T-helper 17 cell (primary cell): ENCODE measurements around the gene CAMSAP2. TPM values are rescaled to one million over a fixed set of nuclear protein-coding genes. Genes with fewer than 3 reads are reported as not detected.
A peak's percentile ranks its signal among the peaks of the same experiment; 100 is the strongest.

Experiments
- ATAC-seq: fragments of 150-1000 bp; cut with Tn5 transposase; 2 replicates; pipeline ENCODE4 v1.10.0; 2021; ENCODE audit warnings: mild to moderate bottlenecking, moderate library complexity
- DNase-seq, 3 donors: peaks; one replicate each; pipeline versions ENCODE4 v3.0.0 to v3.0.0-alpha.2; 2020 to 2021
- H3K9me3 ChIP-seq: one replicate; pipeline ENCODE4 v1.7.0; 2013; ENCODE audit warnings: low read length, mild to moderate bottlenecking; ENCODE audit not compliant: control insufficient read depth, poor library complexity, severe bottlenecking
- H3K27ac Mint-ChIP-seq: one replicate; pipeline ENCODE4 v1.8.0; 2022; ENCODE audit warnings: mild to moderate bottlenecking, moderate library complexity, mixed read lengths
- H3K27me3 Mint-ChIP-seq: one replicate; pipeline ENCODE4 v1.8.0; 2022; ENCODE audit warnings: mixed read lengths
- H3K36me3 Mint-ChIP-seq: one replicate; pipeline ENCODE4 v1.8.0; 2022; ENCODE audit warnings: low read depth, mixed read lengths
- H3K4me1 Mint-ChIP-seq: one replicate; pipeline ENCODE4 v1.8.0; 2022; ENCODE audit warnings: mild to moderate bottlenecking, mixed read lengths
- H3K4me3 Mint-ChIP-seq: one replicate; pipeline ENCODE4 v1.8.0; 2022; ENCODE audit warnings: mild to moderate bottlenecking, moderate library complexity, mixed read lengths
- total RNA-seq, 4 donors: library from RNA in 2 of 4; stranded (reverse) in 2 of 4; gene quantifications; one replicate each; pipeline ENCODE4 v1.2.3 and lab custom pipeline; 2022 to 2026

Gene CAMSAP2
- total RNA-seq, 2 donors from 2014 or later, result 2.8 to 3.1 TPM

DNA sequence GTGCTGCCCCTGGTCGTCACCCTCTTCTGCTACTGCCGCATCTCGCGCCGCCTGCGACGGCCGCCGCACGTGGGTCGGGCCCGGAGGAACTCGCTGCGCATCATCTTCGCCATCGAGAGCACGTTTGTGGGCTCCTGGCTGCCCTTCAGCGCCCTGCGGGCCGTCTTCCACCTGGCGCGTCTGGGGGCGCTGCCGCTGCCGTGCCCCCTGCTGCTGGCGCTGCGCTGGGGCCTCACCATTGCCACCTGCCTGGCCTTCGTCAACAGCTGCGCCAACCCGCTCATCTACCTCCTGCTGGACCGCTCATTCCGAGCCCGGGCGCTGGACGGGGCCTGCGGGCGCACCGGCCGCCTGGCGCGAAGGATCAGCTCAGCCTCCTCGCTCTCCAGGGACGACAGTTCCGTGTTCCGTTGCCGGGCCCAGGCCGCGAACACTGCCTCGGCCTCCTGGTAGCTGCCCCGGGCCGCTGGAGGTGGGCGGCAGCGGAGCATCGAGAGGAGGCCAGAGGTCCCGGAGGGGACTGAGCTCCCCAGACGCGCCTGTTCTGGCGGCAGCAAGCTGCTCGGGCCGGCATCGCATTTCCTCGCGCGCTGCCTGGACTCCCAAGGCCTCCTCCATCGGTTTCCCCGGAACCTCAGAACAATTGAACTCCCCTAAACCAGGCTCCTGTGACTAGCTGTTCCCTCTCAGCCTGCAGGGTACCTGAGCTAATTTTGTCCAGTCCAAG lies 135.1 kb downstream of the CAMSAP2 start:
- DNase-seq (no peak), ATAC-seq (no peak)
- Mint-ChIP-seq H3K27ac (peak overlapping the region; percentile 87), H3K4me1 (peaks cover 64% of the 10 kb centered on the region), H3K27me3 (peaks cover 7% of the 10 kb centered on the region), H3K36me3 (peaks cover 5% of the 10 kb centered on the region), H3K4me3 (peak overlapping the region; percentile 89)
- H3K9me3 ChIP-seq, result no peaks in the 10 kb centered on the region

- H3K27ac Mint-ChIP-seq, result peak overlapping the region; percentile 87
- ATAC-seq (no peak), DNase-seq (no peak)
- no peaks in the 10 kb centered on the region for H3K9me3 ChIP-seq
- peak overlapping the region; percentile 89 for H3K4me3 Mint-ChIP-seq
- H3K27me3 Mint-ChIP-seq, result peaks cover 7% of the 10 kb centered on the region
- H3K36me3 Mint-ChIP-seq, result peaks cover 5% of the 10 kb centered on the region
- H3K4me1 Mint-ChIP-seq, result peaks cover 60% of the 10 kb centered on the region
These were observed 136.0 kb downstream of the CAMSAP2 start for GRCh38 chr1:200874694-200875093.

DNA sequence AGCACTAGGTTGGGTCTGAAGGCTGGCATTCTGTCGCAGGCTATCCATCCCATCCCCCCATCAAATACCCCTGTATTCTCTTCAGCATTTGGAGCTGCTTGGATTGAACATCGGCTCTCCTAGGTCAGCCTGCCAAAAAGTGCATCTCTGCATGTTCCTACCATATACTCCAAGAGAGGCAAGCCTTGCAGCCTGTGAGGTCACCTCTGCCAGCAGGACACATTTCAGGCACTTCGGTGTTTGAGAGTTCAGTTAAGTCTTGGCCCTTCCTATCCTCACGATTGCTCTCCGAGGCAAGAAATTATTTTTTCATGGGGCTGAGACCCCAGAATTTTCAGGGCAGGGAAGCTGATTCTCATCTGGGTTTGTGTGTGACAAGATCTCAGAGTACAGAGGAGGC lies 136.7 kb downstream of the CAMSAP2 start:
- Mint-ChIP-seq H3K4me3 (peak overlapping the region; percentile 89), H3K27me3 (peaks cover 7% of the 10 kb centered on the region), H3K27ac (peak overlapping the region; percentile 95), H3K4me1 (peaks cover 62% of the 10 kb centered on the region), H3K36me3 (peaks cover 5% of the 10 kb centered on the region)
- H3K9me3 ChIP-seq, result no peaks in the 10 kb centered on the region
- DNase-seq (no peak), ATAC-seq (no peak)

GRCh38 chr1:200877010-200877409 lies 138.3 kb downstream of the CAMSAP2 start:
- ATAC-seq (no peak), DNase-seq (no peak)
- H3K9me3 ChIP-seq, result no peaks in the 10 kb centered on the region
- peak overlapping the region; percentile 95 for H3K27ac Mint-ChIP-seq
- peaks cover 7% of the 10 kb centered on the region for H3K27me3 Mint-ChIP-seq
- H3K36me3 Mint-ChIP-seq, result peaks cover 5% of the 10 kb centered on the region
- H3K4me3 Mint-ChIP-seq, result peak overlapping the region; percentile 82
- peaks cover 56% of the 10 kb centered on the region for H3K4me1 Mint-ChIP-seq

- peak in 2 of 3 donors; percentile 22 to 52 for DNase-seq
- H3K27ac Mint-ChIP-seq, result peak overlapping the region; percentile 95
- peak overlapping the region; percentile 82 for H3K4me3 Mint-ChIP-seq
These were observed 139.3 kb downstream of the CAMSAP2 start for GRCh38 chr1:200877839-200878551.

GRCh38 chr1:200880212-200880611 lies 141.5 kb downstream of the CAMSAP2 start:
- H3K27ac Mint-ChIP-seq, result peak overlapping the region; percentile 92

More at GRCh38 chr1:200877839-200878551, 139.3 kb downstream of the CAMSAP2 start:
- peak; percentile 83 for ATAC-seq
- peaks cover 7% of the 10 kb centered on the region for H3K27me3 Mint-ChIP-seq
- H3K4me1 Mint-ChIP-seq, result peaks cover 53% of the 10 kb centered on the region
- peaks cover 5% of the 10 kb centered on the region for H3K36me3 Mint-ChIP-seq
- H3K9me3 ChIP-seq, result no peaks in the 10 kb centered on the region

GRCh38 chr1:200883118-200883517 lies 144.4 kb downstream of the CAMSAP2 start:
- Mint-ChIP-seq H3K4me1 (peaks cover 44% of the 10 kb centered on the region), H3K27ac (peak overlapping the region; percentile 92), H3K4me3 (peak overlapping the region; percentile 79), H3K36me3 (no peaks in the 10 kb centered on the region), H3K27me3 (no peaks in the 10 kb centered on the region)
- no peaks in the 10 kb centered on the region for H3K9me3 ChIP-seq
- ATAC-seq, result no peak
- DNase-seq, result no peak

More at GRCh38 chr1:200880212-200880611, 141.5 kb downstream of the CAMSAP2 start:
- H3K4me1 Mint-ChIP-seq, result peaks cover 48% of the 10 kb centered on the region
- no peaks in the 10 kb centered on the region for H3K36me3 Mint-ChIP-seq
- no peak overlapping the region for H3K4me3 Mint-ChIP-seq
- H3K9me3 ChIP-seq, result no peaks in the 10 kb centered on the region
- DNase-seq (no peak), ATAC-seq (no peak)
- H3K27me3 Mint-ChIP-seq, result no peaks in the 10 kb centered on the region

DNA sequence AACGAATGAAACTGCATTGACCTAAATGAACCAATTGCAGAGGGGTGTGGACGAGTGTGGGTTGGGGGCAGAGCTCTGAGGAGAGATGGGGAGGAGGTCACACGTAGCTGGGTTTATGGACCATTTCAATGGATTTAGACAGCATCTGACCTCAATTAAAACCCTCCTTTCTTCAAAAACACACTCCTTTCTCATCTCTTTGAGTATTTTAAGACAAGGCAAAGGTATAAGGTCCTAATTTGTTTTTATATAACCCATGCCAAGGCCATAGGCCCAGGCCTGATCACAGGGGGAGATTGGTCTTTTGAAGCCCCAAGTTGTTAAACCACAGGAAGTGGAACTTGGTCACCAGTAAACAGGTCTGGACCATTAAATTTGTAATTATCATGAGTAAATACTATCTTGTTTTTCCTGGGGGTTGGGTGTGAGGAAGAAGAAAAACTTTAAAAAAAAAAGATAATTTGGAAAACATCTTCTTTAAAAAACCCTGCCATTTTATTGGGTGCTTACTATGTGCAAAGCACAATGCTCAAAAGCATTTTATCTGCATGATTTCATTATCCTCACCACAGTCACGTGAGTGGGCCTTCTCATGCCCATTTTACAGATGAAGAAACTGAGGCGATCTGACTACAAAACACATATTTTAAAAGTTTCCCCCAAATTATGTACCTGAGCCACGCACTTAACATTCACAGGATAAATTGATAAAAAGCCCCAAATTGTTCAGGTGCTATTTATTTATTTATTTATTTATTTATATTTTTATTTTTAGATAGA lies 147.1 kb downstream of the CAMSAP2 start:
- peak overlapping the region; percentile 28 for H3K4me3 Mint-ChIP-seq
- no peaks in the 10 kb centered on the region for H3K36me3 Mint-ChIP-seq
- peaks cover 50% of the 10 kb centered on the region for H3K4me1 Mint-ChIP-seq

DNA sequence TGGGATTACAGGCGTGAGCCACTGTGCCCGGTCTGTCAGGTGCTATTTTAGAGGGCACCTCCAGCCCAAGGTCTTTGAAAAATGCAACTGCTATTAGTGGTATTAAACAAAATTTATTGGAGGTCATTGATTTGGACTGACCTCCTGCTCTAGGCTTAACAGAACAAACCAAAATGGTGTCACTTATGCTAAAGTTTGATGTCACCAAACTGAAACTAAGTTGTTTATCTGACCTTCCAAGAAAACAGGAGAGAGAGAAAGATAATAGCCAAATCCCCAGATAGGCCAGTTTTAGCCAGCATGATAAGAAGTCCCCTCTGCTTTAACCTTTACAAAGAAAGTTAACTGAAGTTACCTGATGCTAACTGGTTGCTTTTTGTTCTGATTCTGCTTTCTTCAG lies 147.9 kb downstream of the CAMSAP2 start:
- H3K27me3 Mint-ChIP-seq, result no peaks in the 10 kb centered on the region
- peaks cover 47% of the 10 kb centered on the region for H3K4me1 Mint-ChIP-seq
- no peak for DNase-seq
- H3K27ac Mint-ChIP-seq, result peak overlapping the region; percentile 95
- no peaks in the 10 kb centered on the region for H3K9me3 ChIP-seq
- no peaks in the 10 kb centered on the region for H3K36me3 Mint-ChIP-seq
- ATAC-seq, result no peak
- peak overlapping the region; percentile 75 for H3K4me3 Mint-ChIP-seq

More for the DNA sequence above, 147.1 kb downstream of the CAMSAP2 start:
- no peaks in the 10 kb centered on the region for H3K9me3 ChIP-seq
- DNase-seq (no peak), ATAC-seq (no peak)
- H3K27me3 Mint-ChIP-seq, result no peaks in the 10 kb centered on the region
- peak overlapping the region; percentile 92 for H3K27ac Mint-ChIP-seq

DNA sequence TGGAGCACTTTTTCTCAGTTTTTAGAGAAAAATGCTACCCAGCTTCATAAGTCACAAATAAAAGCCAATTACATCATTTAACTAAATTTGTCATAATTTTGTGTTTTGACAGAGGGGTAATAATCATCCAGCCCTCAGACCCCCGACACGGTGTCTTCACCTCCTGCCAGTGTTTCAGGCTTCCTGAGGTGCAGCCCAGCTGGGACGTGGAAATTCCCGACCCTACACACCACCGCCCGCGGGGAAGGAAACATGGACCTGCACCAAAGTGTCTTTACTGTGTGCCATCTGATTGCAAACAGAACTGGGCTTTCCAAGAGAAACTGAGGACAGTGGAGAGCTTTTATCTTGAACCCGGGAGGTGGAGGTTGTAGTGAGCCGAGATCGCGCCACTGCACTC lies 148.3 kb downstream of the CAMSAP2 start:
- no peaks in the 10 kb centered on the region for H3K9me3 ChIP-seq
- Mint-ChIP-seq H3K27me3 (no peaks in the 10 kb centered on the region), H3K27ac (peak overlapping the region; percentile 95), H3K4me3 (peak overlapping the region; percentile 75), H3K36me3 (no peaks in the 10 kb centered on the region), H3K4me1 (peaks cover 44% of the 10 kb centered on the region)
- DNase-seq (no peak), ATAC-seq (no peak)

GRCh38 chr1:200887772-200888348 lies 149.2 kb downstream of the CAMSAP2 start:
- peak overlapping the region; percentile 92 for H3K4me3 Mint-ChIP-seq

DNA sequence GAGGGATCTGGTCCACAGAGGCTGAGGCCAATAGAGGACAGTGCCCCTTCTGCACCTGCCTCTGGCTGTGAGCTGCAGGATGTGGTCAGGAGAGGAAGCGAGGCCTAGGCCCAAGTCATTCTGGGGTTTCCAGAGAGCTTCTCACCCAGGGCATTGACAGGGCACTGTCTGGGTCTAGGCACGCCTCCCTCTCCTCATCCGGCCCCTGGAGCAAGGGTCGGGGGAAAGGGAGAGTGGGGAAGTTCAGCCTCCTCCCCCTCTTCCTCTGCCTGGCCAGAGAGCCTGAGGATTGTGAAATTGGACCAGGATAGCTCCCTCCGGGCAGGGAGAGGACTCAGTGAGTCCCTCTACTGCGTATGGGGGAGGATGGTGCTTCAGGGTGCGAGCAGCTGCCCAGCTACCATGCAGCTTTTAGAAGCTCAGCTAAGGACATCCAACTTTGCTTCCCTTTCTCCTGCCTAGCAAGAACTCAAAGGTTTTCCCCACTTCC lies 149.7 kb downstream of the CAMSAP2 start:
- peak overlapping the region; percentile 95 for H3K27ac Mint-ChIP-seq

More at GRCh38 chr1:200887772-200888348, 149.2 kb downstream of the CAMSAP2 start:
- H3K27ac Mint-ChIP-seq, result peak overlapping the region; percentile 95
- peak; percentile 52 for ATAC-seq
- peaks cover 44% of the 10 kb centered on the region for H3K4me1 Mint-ChIP-seq
- H3K36me3 Mint-ChIP-seq, result no peaks in the 10 kb centered on the region
- DNase-seq, result no peak
- no peaks in the 10 kb centered on the region for H3K27me3 Mint-ChIP-seq
- H3K9me3 ChIP-seq, result no peaks in the 10 kb centered on the region

More for the DNA sequence above, 149.7 kb downstream of the CAMSAP2 start:
- Mint-ChIP-seq H3K36me3 (no peaks in the 10 kb centered on the region), H3K4me3 (peak overlapping the region; percentile 92), H3K4me1 (peaks cover 44% of the 10 kb centered on the region), H3K27me3 (no peaks in the 10 kb centered on the region)
- ATAC-seq (peak; percentile 95), DNase-seq (peak; percentile 34 to 57 (median 57))
- no peaks in the 10 kb centered on the region for H3K9me3 ChIP-seq
